WTC11 (cell line): Measurements from ENCODE around the gene RHBDD1. TPM values are rescaled to one million over a fixed set of nuclear protein-coding genes. Genes with fewer than 3 reads are reported as not detected.

Experiments used
- ATAC-seq: fragments of 200-7000 bp; cut with Tn5 transposase; 2 replicates; pipeline ENCODE4 v1.10.0; 2021; ENCODE audit warnings: mild to moderate bottlenecking, moderate library complexity
- CTCF ChIA-PET: fragments of 300-600 bp; sonication (Branson Sonifier 250); formaldehyde crosslinking; loops from one replicate; lab custom pipeline; 2021; ENCODE audit warnings: antibody characterized with exemption; lab: Charles Lee
- POLR2A ChIA-PET: fragments of 350-600 bp; sonication (Branson Sonifier 250); formaldehyde crosslinking; loops from one replicate; lab custom pipeline; 2021; ENCODE audit warnings: antibody characterized with exemption; lab: Charles Lee
- DNase-seq: peaks from one replicate; pipeline ENCODE4 v3.0.0; 2021; ENCODE audit warnings: low spot score
- H3K27ac Mint-ChIP-seq: 2 replicates; pipeline ENCODE4 v1.8.0; 2021; ENCODE audit warnings: mixed read lengths
- H3K27me3 Mint-ChIP-seq: 2 replicates; pipeline ENCODE4 v1.8.0; 2021; ENCODE audit warnings: low read depth, mild to moderate bottlenecking, moderate library complexity, mixed read lengths
- H3K36me3 Mint-ChIP-seq: 2 replicates; pipeline ENCODE4 v1.8.0; 2021; ENCODE audit warnings: mixed read lengths
- H3K4me1 Mint-ChIP-seq: 2 replicates; pipeline ENCODE4 v1.8.0; 2022; ENCODE audit warnings: mixed read lengths
- H3K4me3 Mint-ChIP-seq: 2 replicates; pipeline ENCODE4 v1.8.0; 2021; ENCODE audit warnings: mild to moderate bottlenecking, moderate library complexity, mixed read lengths
- H3K9me3 Mint-ChIP-seq: 2 replicates; pipeline ENCODE4 v1.8.0; 2021; ENCODE audit warnings: mixed read lengths
- CREM ChIP-seq: sonication (generic); formaldehyde crosslinking; IDR thresholded peaks from 2 replicates; pipeline ENCODE4 v1.8.1; 2022; ENCODE audit warnings: mild to moderate bottlenecking, missing genetic modification reagents, moderate library complexity
- ESRRA ChIP-seq: sonication (generic); formaldehyde crosslinking; IDR thresholded peaks from 2 replicates; pipeline ENCODE4 v1.8.1; 2022; ENCODE audit warnings: mild to moderate bottlenecking, missing genetic modification reagents, borderline replicate concordance
- FOXK1 ChIP-seq: sonication (generic); formaldehyde crosslinking; IDR thresholded peaks from 2 replicates; pipeline ENCODE4 v1.8.0; 2022; ENCODE audit warnings: mild to moderate bottlenecking, moderate library complexity, missing genetic modification reagents
- GABPB1 ChIP-seq: sonication (generic); formaldehyde crosslinking; IDR thresholded peaks from 2 replicates; pipeline ENCODE4 v1.8.1; 2023; ENCODE audit warnings: mild to moderate bottlenecking, missing genetic modification reagents
- GRHL2 ChIP-seq: fragments of 250-450 bp; sonication (Bioruptor Pico); IDR thresholded peaks from 2 replicates; pipeline ENCODE4 v1.8.0; 2022; ENCODE audit warnings: mild to moderate bottlenecking, moderate library complexity; ENCODE audit not compliant: insufficient replicate concordance, severe bottlenecking
- HMGA2 ChIP-seq: fragments of 250-450 bp; sonication (Bioruptor Pico); IDR thresholded peaks from 2 replicates; pipeline ENCODE4 v1.4.0; 2021; ENCODE audit warnings: mild to moderate bottlenecking, moderate library complexity
- NR2C2 ChIP-seq: sonication (generic); formaldehyde crosslinking; IDR thresholded peaks from 2 replicates; pipeline ENCODE4 v1.8.0; 2022; ENCODE audit warnings: mild to moderate bottlenecking, missing genetic modification reagents
- NR3C1 ChIP-seq: sonication (generic); formaldehyde crosslinking; conservative IDR thresholded peaks from 2 replicates; pipeline ENCODE4 v1.8.1; 2023; ENCODE audit warnings: low read depth, mild to moderate bottlenecking, missing genetic modification reagents
- OVOL2 ChIP-seq: fragments of 250-450 bp; sonication (Bioruptor Pico); IDR thresholded peaks from 2 replicates; pipeline ENCODE4 v1.9.0; 2021; ENCODE audit warnings: mild to moderate bottlenecking, borderline replicate concordance
- TCF7 ChIP-seq: sonication (generic); formaldehyde crosslinking; IDR thresholded peaks from 2 replicates; pipeline ENCODE4 v1.8.0; 2022; ENCODE audit warnings: mild to moderate bottlenecking, low read depth, missing genetic modification reagents, moderate library complexity
- ZNF219 ChIP-seq: sonication (generic); formaldehyde crosslinking; IDR thresholded peaks from 2 replicates; pipeline ENCODE4 v1.8.0; 2023; ENCODE audit warnings: missing genetic modification reagents, mild to moderate bottlenecking, borderline replicate concordance
- ZNF232 ChIP-seq: sonication (generic); formaldehyde crosslinking; IDR thresholded peaks from 2 replicates; pipeline ENCODE4 v1.8.0; 2022; ENCODE audit warnings: mild to moderate bottlenecking, missing genetic modification reagents
- ZNF416 ChIP-seq: fragments of 250-450 bp; sonication (Bioruptor Pico); IDR thresholded peaks from 2 replicates; pipeline ENCODE4 v1.9.0; 2021; ENCODE audit warnings: mild to moderate bottlenecking, inconsistent platforms
- total RNA-seq: library from RNA; stranded (reverse); gene quantifications from 3 replicates; pipeline ENCODE4 v1.2.3, GENCODE V29; 2021
- TF ChIP-seq, protein P1 (sequence below): sonication (generic); formaldehyde crosslinking; IDR thresholded peaks from 2 replicates; pipeline ENCODE4 v1.8.0; 2023; ENCODE audit warnings: missing genetic modification reagents, mild to moderate bottlenecking, borderline replicate concordance
- TF ChIP-seq, protein P2 (sequence below): sonication (generic); formaldehyde crosslinking; IDR thresholded peaks from 2 replicates; pipeline ENCODE4 v1.8.0; 2022; ENCODE audit warnings: mild to moderate bottlenecking, missing genetic modification reagents

RHBDD1 gene
- total RNA-seq, 1 experiment from 2014 or later, result 25.7 TPM

DNA sequence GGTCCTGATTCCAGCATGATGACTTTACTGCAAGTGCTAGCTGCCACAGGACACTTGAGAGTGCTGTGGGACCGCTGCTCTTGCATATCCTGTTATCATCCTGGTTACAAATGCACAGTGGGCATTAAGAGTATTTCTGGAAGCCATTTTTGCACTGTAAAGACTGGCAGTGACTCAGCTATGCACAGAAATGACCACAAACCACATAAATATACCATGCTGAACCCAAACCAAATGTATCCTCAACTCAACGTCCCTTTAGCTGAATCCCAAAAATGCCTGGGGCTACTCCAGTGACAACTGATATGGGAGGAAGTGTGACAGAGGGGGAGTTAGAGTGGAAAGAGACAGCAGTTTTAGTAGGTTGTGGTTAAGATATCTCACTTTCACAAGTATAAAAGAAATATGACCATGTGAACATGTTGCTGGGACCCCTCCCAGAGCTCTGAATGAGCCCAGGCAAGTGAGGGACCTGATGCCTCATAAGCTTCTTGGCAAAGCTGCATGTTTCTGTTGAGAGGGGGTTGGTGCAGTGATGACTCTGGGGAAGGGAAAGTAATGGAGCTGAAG, 37.3 kb downstream of the RHBDD1 start (continued):
- TF ChIP-seq, protein P1, sequence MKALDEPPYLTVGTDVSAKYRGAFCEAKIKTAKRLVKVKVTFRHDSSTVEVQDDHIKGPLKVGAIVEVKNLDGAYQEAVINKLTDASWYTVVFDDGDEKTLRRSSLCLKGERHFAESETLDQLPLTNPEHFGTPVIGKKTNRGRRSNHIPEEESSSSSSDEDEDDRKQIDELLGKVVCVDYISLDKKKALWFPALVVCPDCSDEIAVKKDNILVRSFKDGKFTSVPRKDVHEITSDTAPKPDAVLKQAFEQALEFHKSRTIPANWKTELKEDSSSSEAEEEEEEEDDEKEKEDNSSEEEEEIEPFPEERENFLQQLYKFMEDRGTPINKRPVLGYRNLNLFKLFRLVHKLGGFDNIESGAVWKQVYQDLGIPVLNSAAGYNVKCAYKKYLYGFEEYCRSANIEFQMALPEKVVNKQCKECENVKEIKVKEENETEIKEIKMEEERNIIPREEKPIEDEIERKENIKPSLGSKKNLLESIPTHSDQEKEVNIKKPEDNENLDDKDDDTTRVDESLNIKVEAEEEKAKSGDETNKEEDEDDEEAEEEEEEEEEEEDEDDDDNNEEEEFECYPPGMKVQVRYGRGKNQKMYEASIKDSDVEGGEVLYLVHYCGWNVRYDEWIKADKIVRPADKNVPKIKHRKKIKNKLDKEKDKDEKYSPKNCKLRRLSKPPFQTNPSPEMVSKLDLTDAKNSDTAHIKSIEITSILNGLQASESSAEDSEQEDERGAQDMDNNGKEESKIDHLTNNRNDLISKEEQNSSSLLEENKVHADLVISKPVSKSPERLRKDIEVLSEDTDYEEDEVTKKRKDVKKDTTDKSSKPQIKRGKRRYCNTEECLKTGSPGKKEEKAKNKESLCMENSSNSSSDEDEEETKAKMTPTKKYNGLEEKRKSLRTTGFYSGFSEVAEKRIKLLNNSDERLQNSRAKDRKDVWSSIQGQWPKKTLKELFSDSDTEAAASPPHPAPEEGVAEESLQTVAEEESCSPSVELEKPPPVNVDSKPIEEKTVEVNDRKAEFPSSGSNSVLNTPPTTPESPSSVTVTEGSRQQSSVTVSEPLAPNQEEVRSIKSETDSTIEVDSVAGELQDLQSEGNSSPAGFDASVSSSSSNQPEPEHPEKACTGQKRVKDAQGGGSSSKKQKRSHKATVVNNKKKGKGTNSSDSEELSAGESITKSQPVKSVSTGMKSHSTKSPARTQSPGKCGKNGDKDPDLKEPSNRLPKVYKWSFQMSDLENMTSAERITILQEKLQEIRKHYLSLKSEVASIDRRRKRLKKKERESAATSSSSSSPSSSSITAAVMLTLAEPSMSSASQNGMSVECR (CRISPR knock-in tag), result no peak
- TF ChIP-seq, all 79 proteins: peak for 0

DNA sequence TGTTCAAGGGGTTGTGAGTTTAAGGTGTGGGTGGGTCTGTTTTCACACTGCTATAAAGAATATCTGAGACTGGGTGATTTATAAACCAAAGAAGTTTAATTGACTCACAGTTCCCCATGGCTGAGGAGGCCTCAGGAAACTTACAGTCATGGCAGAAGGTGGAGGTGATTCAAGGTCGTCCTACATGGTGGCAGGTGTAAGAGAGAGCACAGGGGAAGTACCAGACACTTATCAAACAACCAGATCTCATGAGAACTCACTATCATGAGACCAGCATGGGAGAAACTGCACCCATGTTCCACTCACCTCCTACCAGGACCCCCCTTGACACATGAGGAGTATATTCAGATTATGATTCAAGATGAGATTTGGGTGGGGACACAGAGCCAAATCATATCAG, 38.0 kb downstream of the RHBDD1 start:
- ATAC-seq, result no peak
- Mint-ChIP-seq H3K4me1 (peaks cover 25% of the 10 kb centered on the region), H3K4me3 (no peak overlapping the region), H3K27ac (no peak overlapping the region), H3K9me3 (no peaks in the 10 kb centered on the region), H3K27me3 (no peaks in the 10 kb centered on the region), H3K36me3 (no peaks in the 10 kb centered on the region)
- ChIA-PET CTCF (no interaction called here), POLR2A (no interaction called here)
- TF ChIP-seq ZNF416 (CRISPR knock-in tag) (no peak), GABPB1 (no peak), HMGA2 (CRISPR knock-in tag) (no peak), ZNF232 (no peak)
- DNase-seq, result no peak

DNA sequence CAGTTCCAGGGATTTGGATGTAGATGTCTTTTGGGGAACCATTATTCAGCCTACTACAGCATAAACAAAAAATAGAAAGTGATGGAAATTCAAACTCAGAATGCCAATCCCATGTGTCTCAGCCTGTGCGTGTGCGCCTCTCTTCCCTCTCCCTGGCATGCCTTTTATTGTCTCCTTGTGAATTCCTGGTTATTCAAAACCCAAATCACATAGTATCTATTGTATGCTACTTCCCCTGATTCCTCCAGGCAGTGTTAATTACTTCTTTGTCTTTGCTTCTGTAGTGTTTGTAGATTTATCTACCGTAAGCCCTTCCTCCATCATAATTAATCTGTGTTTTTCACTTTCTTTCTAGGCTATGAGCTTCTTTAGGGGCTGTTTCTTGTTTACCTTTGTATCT, 38.9 kb downstream of the RHBDD1 start:
- ATAC-seq (peak; percentile 52), DNase-seq (no peak)
- no peak for TF ChIP-seq TCF7 (CRISPR knock-in tag)
- TF ChIP-seq, protein P2, sequence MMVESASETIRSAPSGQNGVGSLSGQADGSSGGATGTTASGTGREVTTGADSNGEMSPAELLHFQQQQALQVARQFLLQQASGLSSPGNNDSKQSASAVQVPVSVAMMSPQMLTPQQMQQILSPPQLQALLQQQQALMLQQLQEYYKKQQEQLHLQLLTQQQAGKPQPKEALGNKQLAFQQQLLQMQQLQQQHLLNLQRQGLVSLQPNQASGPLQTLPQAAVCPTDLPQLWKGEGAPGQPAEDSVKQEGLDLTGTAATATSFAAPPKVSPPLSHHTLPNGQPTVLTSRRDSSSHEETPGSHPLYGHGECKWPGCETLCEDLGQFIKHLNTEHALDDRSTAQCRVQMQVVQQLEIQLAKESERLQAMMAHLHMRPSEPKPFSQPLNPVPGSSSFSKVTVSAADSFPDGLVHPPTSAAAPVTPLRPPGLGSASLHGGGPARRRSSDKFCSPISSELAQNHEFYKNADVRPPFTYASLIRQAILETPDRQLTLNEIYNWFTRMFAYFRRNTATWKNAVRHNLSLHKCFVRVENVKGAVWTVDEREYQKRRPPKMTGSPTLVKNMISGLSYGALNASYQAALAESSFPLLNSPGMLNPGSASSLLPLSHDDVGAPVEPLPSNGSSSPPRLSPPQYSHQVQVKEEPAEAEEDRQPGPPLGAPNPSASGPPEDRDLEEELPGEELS (CRISPR knock-in tag), result no peak
- TF ChIP-seq ZNF219 (CRISPR knock-in tag), result no peak
- no peak for TF ChIP-seq GRHL2 (CRISPR knock-in tag)
- no peak for TF ChIP-seq OVOL2 (CRISPR knock-in tag)
- H3K4me1 Mint-ChIP-seq, result peaks cover 16% of the 10 kb centered on the region
- no peak overlapping the region for H3K4me3 Mint-ChIP-seq
- no peaks in the 10 kb centered on the region for H3K27me3 Mint-ChIP-seq
- CTCF ChIA-PET, result no interaction called here
- H3K36me3 Mint-ChIP-seq, result no peaks in the 10 kb centered on the region
- H3K9me3 Mint-ChIP-seq, result no peaks in the 10 kb centered on the region
- H3K27ac Mint-ChIP-seq, result no peak overlapping the region
- POLR2A ChIA-PET, result no interaction called here

DNA sequence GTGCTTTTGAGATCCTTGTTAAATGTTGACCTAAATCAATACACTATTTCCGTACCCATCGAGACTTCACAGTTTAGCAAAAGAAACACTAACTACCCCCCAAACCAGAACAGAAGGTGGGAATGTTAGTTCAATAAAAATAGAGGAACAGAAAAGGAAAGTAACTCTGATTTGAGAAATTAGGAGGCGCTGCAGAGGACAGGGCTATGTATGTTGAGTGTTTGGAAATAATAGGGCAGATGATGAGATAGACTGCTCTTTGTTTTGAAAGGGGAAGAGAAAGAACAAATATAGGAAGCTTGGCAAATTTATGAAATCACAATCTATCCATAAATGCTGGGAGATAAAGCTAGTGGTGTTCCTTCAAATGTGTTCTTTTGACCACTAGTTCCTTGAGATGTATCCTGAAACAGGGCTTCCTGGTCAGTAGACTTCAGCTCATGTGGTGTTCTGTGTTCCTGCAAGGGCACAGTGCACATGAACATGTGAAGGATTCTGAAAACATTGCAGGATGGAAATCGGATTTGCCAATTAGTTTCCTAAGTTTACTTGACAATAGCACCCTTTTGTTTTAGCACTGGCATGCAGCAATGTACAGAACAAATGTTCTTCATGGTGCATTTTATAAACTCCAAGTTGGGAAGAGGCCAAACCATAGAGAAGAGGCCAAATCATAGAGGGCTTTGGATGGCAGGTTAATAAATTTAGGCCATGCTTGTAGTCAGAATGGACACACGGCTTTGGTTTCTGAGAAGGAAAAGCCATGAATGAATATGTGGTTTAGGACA, 39.8 kb downstream of the RHBDD1 start:
- Mint-ChIP-seq H3K4me3 (no peak overlapping the region), H3K27ac (no peak overlapping the region; the same call in 1 of the 2 replicates), H3K9me3 (no peaks in the 10 kb centered on the region), H3K36me3 (no peaks in the 10 kb centered on the region), H3K27me3 (no peaks in the 10 kb centered on the region), H3K4me1 (peaks cover 7% of the 10 kb centered on the region)
- TF ChIP-seq FOXK1 (CRISPR knock-in tag), result no peak
- TF ChIP-seq CREM (CRISPR knock-in tag), result no peak
- no peak for TF ChIP-seq ESRRA
- TF ChIP-seq NR2C2, result no peak
- TF ChIP-seq NR3C1 (CRISPR knock-in tag), result no peak
- TF ChIP-seq TCF7 (CRISPR knock-in tag), result no peak
- ChIA-PET CTCF (no interaction called here), POLR2A (no interaction called here)
- DNase-seq (no peak), ATAC-seq (no peak)
